ELR (cell line): Measurements from ENCODE around the gene PSMB9.

Experiments
- DNase-seq: peaks from one replicate; pipeline ENCODE4 v3.0.0-alpha.2; 2015; ENCODE audit warnings: low read depth

Gene PSMB9

GRCh38 chr6:32905078-32905477, 51.1 kb downstream of the PSMB9 start:
- DNase-seq, result no peak

GRCh38 chr6:32906539-32906938, 52.5 kb downstream of the PSMB9 start:
- peak; percentile 67 for DNase-seq

GRCh38 chr6:32908897-32909296, 54.9 kb downstream of the PSMB9 start:
- no peak for DNase-seq
